ENCODE data around the gene TAS1R2.

GRCh38 chr1:18819986-18820790, 39.3 kb downstream of the TAS1R2 start:
- TF ChIP-seq YY1 (IDR thresholded peaks at IDR 0.05; ENCODE audit: insufficient read depth, insufficient read length) (no peak), ZNF274 (IDR thresholded peaks at IDR 0.05; ENCODE audit: low read depth, low read length) (no peak), SUZ12 (IDR thresholded peaks at IDR 0.05; ENCODE audit: extremely low read depth, insufficient read depth, insufficient read length) (no peak)
